Middle frontal gyrus (tissue), 1 donor: Measurements from ENCODE around the gene FCHSD2.
"Not testable (repeated sequence)": the region's sequence is repeated elsewhere in the genome, so short reads cannot be mapped to it uniquely, and the experiment has no call there.

Source experiments
- DNase-seq: peaks from one replicate; pipeline ENCODE4 v3.0.0-alpha.2; 2015; ENCODE audit warnings: low spot score; ENCODE audit errors: extremely low spot score

The FCHSD2 gene

GRCh38 chr11:73017024-73017751, 124.9 kb downstream of the FCHSD2 start:
- DNase-seq, result no peak

- DNase-seq, result no peak
These were observed 129.1 kb downstream of the FCHSD2 start for GRCh38 chr11:73013021-73013420.

GRCh38 chr11:73012121-73012863, 129.8 kb downstream of the FCHSD2 start:
- no peak for DNase-seq

GRCh38 chr11:73011126-73011817, 130.8 kb downstream of the FCHSD2 start:
- DNase-seq, result no peak

- DNase-seq, result no peak
These were observed 132.1 kb downstream of the FCHSD2 start for GRCh38 chr11:73009972-73010371.

- DNase-seq, result no peak
These were observed 138.0 kb downstream of the FCHSD2 start for GRCh38 chr11:73004088-73004487.

GRCh38 chr11:73003088-73003487, 139.0 kb downstream of the FCHSD2 start:
- no peak for DNase-seq

- DNase-seq, result no peak
These were observed 139.9 kb downstream of the FCHSD2 start for GRCh38 chr11:73002214-73002613.

- no peak for DNase-seq
These were observed 140.5 kb downstream of the FCHSD2 start for GRCh38 chr11:73001615-73002014.

GRCh38 chr11:72998676-72999075, 143.4 kb downstream of the FCHSD2 start:
- no peak for DNase-seq

- no peak for DNase-seq
These were observed 145.2 kb downstream of the FCHSD2 start for GRCh38 chr11:72996959-72997358.

GRCh38 chr11:72989727-72990126, 152.4 kb downstream of the FCHSD2 start:
- no peak for DNase-seq

- DNase-seq, result no peak
These were observed 153.3 kb downstream of the FCHSD2 start for GRCh38 chr11:72988821-72989220.

GRCh38 chr11:72985645-72986044, 156.5 kb downstream of the FCHSD2 start:
- no peak for DNase-seq

GRCh38 chr11:72984453-72985077, 157.6 kb downstream of the FCHSD2 start:
- DNase-seq, result no peak

GRCh38 chr11:72983560-72983959, 158.6 kb downstream of the FCHSD2 start:
- DNase-seq, result no peak

- DNase-seq, result no peak
These were observed 160.0 kb downstream of the FCHSD2 start for GRCh38 chr11:72981971-72982685.

GRCh38 chr11:72981080-72981479, 161.0 kb downstream of the FCHSD2 start:
- DNase-seq, result no peak

GRCh38 chr11:72977782-72978181, 164.3 kb downstream of the FCHSD2 start:
- DNase-seq, result not testable (repeated sequence)

- not testable (repeated sequence) for DNase-seq
These were observed 165.6 kb downstream of the FCHSD2 start for GRCh38 chr11:72976522-72976892.
